Mucosa of descending colon (tissue), 3 donors: ENCODE results near the gene IL32. TPM values are rescaled to one million over a fixed set of nuclear protein-coding genes. Genes with fewer than 3 reads are reported as not detected.

Experiments used
- ATAC-seq: fragments of 200-7000 bp; cut with Tn5 transposase; one replicate; pipeline ENCODE4 v1.9.1; 2020; ENCODE audit warnings: mild to moderate bottlenecking, moderate library complexity
- DNase-seq, 3 donors: peaks; one replicate each; pipeline ENCODE4 v3.0.0-alpha.2; 2020
- H3K36me3 ChIP-seq: fragments of 200-600 bp; one replicate; pipeline ENCODE4 v1.8.0; 2021; ENCODE audit warnings: low read depth, mild to moderate bottlenecking
- H3K4me1 ChIP-seq: fragments of 200-600 bp; one replicate; pipeline ENCODE4 v1.8.0; 2021; ENCODE audit warnings: low read depth, mild to moderate bottlenecking
- H3K4me3 ChIP-seq: fragments of 200-600 bp; one replicate; pipeline ENCODE4 v1.8.0; 2021; ENCODE audit warnings: mild to moderate bottlenecking
- H3K9me3 ChIP-seq: fragments of 200-600 bp; one replicate; pipeline ENCODE4 v1.8.0; 2021; ENCODE audit warnings: mild to moderate bottlenecking
- CTCF ChIP-seq: fragments of 200-600 bp; IDR thresholded peaks from one replicate; pipeline ENCODE4 v1.8.0; 2022; ENCODE audit warnings: antibody characterized with exemption, mild to moderate bottlenecking
- intact Hi-C, 2 donors: fragments of 100-400 bp; cut with DNase I in 1 of 2; cut with micrococcal nuclease in 1 of 2; formaldehyde crosslinking; loops; one replicate each; pipeline versions ENCODE4 v1.11.0 to v1.11.1; 2022; cut with DNase I, micrococcal nuclease
- total RNA-seq, 3 donors: library from RNA; stranded (reverse); fragmentation: NEBNext Ultra II Directional in 2 of 3; extraction: Animal tissue kit (Norgen Biotek cat#: 25700) in 2 of 3; gene quantifications; one replicate each; pipeline versions ENCODE4 v1.2.1 to v1.2.4, GENCODE V29; 2021 to 2023
- donor health status: DM: no; HTN: no; CAD: no; lungs with moderate emphysema.
- donor health status: DM: no; HTN: no; CAD: no.
- donor health status: DM: no; HTN: yes; CAD: no.

The IL32 gene
- total RNA-seq, 3 donors from 2014 or later: 394 to 627 (median 413) TPM

GRCh38 chr16:3087243-3088235, 22.1 kb downstream of the IL32 start:
- Histone ChIP-seq H3K4me1 (no peaks in the 10 kb centered on the region), H3K9me3 (no peaks in the 10 kb centered on the region), H3K36me3 (no peaks in the 10 kb centered on the region), H3K4me3 (no peak overlapping the region)
- no peak for TF ChIP-seq CTCF
- DNase-seq (peak in 2 of 3 donors; percentile 41 to 53), ATAC-seq (peak; percentile 61)
- intact Hi-C loops: no loop called here

DNA sequence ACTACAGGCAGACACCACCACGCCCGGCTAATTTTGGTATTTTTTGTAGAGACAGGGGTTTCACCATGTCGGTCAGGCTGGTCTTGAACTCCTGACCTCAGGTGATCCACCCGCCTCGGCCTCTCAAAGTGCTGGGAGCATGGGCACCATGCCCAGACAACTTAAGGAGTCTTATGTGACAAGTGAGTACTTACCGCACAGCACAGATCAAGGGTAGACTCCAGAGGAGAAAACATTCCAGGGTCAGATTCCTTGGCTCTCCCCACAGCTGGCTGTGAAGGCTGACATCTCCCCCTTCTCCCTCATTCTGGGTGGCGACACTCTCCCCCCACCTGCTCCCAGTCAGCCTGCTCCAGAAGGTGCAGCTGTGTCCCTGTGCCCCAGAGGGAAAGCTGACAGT, 23.0 kb downstream of the IL32 start:
- DNase-seq: peak in 2 of 3 donors; percentile 11 to 12
- intact Hi-C loops: no loop called here
- H3K4me1 ChIP-seq: no peaks in the 10 kb centered on the region
- H3K9me3 ChIP-seq: no peaks in the 10 kb centered on the region
- ATAC-seq: no peak
- TF ChIP-seq CTCF: no peak
- no peak overlapping the region for H3K4me3 ChIP-seq
- no peaks in the 10 kb centered on the region for H3K36me3 ChIP-seq

- no peak for ATAC-seq
- TF ChIP-seq CTCF: no peak
- intact Hi-C loops: no loop called here
- no peaks in the 10 kb centered on the region for H3K9me3 ChIP-seq
- no peaks in the 10 kb centered on the region for H3K36me3 ChIP-seq
- DNase-seq: peak in 2 of 3 donors; percentile 14 to 47
- no peak overlapping the region for H3K4me3 ChIP-seq
- no peaks in the 10 kb centered on the region for H3K4me1 ChIP-seq
Observed at GRCh38 chr16:3088925-3089716, 23.7 kb downstream of the IL32 start.

GRCh38 chr16:3089717-3090592, 24.5 kb downstream of the IL32 start:
- Histone ChIP-seq H3K9me3 (no peaks in the 10 kb centered on the region), H3K36me3 (no peaks in the 10 kb centered on the region), H3K4me1 (no peaks in the 10 kb centered on the region), H3K4me3 (no peak overlapping the region)
- peak in 2 of 3 donors; percentile 22 to 53 for DNase-seq
- ATAC-seq: no peak
- intact Hi-C loops: no loop called here
- TF ChIP-seq CTCF: no peak

GRCh38 chr16:3091551-3091950, 26.1 kb downstream of the IL32 start:
- no peaks in the 10 kb centered on the region for H3K36me3 ChIP-seq
- TF ChIP-seq CTCF: no peak
- H3K9me3 ChIP-seq: no peaks in the 10 kb centered on the region
- intact Hi-C loops: no loop called here
- DNase-seq (peak in 1 of 3 donors; percentile 36), ATAC-seq (no peak)
- H3K4me1 ChIP-seq: no peaks in the 10 kb centered on the region
- no peak overlapping the region for H3K4me3 ChIP-seq
